ENCODE data around the gene SSTR3. TPM values are rescaled to one million over a fixed set of nuclear protein-coding genes. Genes with fewer than 3 reads are reported as not detected.

The SSTR3 gene
- total and polyA plus RNA-seq, 2 of the 4 experiments (the other 2 are of a cell fraction): under 0.01 to 0.07 TPM

DNA sequence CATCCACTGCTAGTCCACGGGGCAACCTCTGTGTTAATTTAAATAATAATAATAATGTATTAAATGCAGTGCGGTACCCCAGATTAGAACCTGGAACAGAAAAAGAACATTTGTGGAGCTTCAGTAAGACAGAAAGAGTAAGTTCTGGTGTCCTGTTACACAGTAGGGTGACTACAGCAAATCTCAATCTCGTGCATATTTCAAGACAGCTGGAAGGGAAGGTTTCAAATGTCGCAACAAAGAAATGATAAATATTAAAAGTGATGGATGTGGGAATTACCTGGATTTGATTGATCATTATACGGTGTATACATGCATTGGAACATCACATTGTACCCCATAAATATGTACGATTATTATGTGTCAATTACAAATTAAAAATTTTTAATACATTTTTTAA, 33.5 kb upstream of the SSTR3 start:
- Histone ChIP-seq H3K56ac (ENCODE audit: extremely low read depth, insufficient read depth, low read length) (no peak overlapping the region), H2BK20ac (ENCODE audit: low read depth, low read length) (no peak overlapping the region), H2AK9ac (replicated peaks; ENCODE audit: low read depth, low read length, poor library complexity) (no peak overlapping the region), H3K9me3 (ENCODE audit: control insufficient read depth, insufficient read depth, low read length) (no peaks in the 10 kb centered on the region), H3K4me2 (ENCODE audit: low read depth, low read length) (no peak overlapping the region), H3K4ac (ENCODE audit: low read depth, low read length) (no peak overlapping the region), H4K8ac (ENCODE audit: low read depth in 2 of 2, low read length in 2 of 2) (no peak overlapping the region), H3K36me3 (ENCODE audit: control insufficient read depth, insufficient read depth, low read length) (no peaks in the 10 kb centered on the region), H3K79me1 (ENCODE audit: low read depth in 1 of 2, low read length in 2 of 2) (peaks cover 8 to 21% of the 10 kb centered on the region in 2 experiments; a peak in 3 of 4 replicates), H2AFZ (replicated peaks; ENCODE audit: low read length, poor library complexity) (no peak overlapping the region), H3K9me1 (ENCODE audit: insufficient read depth, low read length) (peaks cover 3% of the 10 kb centered on the region), H3K27ac (ENCODE audit: insufficient read depth, low read length) (no peak overlapping the region), H3K23ac (ENCODE audit: low read depth, low read length) (no peak overlapping the region), H3K4me1 (ENCODE audit: control insufficient read depth, insufficient read depth, low read length) (peaks cover 14% of the 10 kb centered on the region), H2BK120ac (ENCODE audit: low read depth, low read length) (no peak overlapping the region), H3K9ac (ENCODE audit: low read depth, low read length) (no peak overlapping the region), H4K5ac (ENCODE audit: low read depth, low read length) (no peak overlapping the region), H4K91ac (ENCODE audit: insufficient read depth, low read depth, low read length) (no peak overlapping the region), H2BK5ac (ENCODE audit: low read depth, low read length, poor library complexity, severe bottlenecking) (no peak overlapping the region), H3K4me3 (ENCODE audit: insufficient read depth, low read depth, low read length) (no peak overlapping the region), H3K14ac (replicated peaks; ENCODE audit: low read depth, low read length) (no peak overlapping the region), H2AK5ac (ENCODE audit: low read depth, low read length) (no peak overlapping the region), H3K27me3 (ENCODE audit: control insufficient read depth, insufficient read depth, low read length) (no peaks in the 10 kb centered on the region), H4K20me1 (ENCODE audit: insufficient read depth, low read length) (no peaks in the 10 kb centered on the region), H3K18ac (ENCODE audit: low read depth, low read length) (no peak overlapping the region), H2BK15ac (ENCODE audit: low read depth, low read length) (no peak overlapping the region)
- no TSS peak for BruUV-seq (replicated peaks)
- dilution Hi-C loops (cut with HindIII; ENCODE audit: low sequenced_read_pairs, unreplicated experiment): no loop called here
- intact Hi-C loops (cut with micrococcal nuclease): no loop called here
- DNase-seq (peak; percentile 37), ATAC-seq (ENCODE audit: low read depth) (no peak)
- POLR2A ChIA-PET (ENCODE audit: unreplicated experiment): no interaction called here
- 0% methylated on average over 1 of the region's 6 CpGs; no CpG with 5 or more reads in 1 of the 2 experiments for WGBS, 2 experiments (ENCODE audit: extremely low coverage in 2 of 2, insufficient read length in 1 of 2)
- CTCF ChIA-PET: no interaction called here
- peak; percentile 54; the same call in 1 of the 2 replicates for TF ChIP-seq CEBPB (IDR thresholded peaks at IDR 0.05; ENCODE audit: low read depth, low read length)
- TF ChIP-seq, protein P1, sequence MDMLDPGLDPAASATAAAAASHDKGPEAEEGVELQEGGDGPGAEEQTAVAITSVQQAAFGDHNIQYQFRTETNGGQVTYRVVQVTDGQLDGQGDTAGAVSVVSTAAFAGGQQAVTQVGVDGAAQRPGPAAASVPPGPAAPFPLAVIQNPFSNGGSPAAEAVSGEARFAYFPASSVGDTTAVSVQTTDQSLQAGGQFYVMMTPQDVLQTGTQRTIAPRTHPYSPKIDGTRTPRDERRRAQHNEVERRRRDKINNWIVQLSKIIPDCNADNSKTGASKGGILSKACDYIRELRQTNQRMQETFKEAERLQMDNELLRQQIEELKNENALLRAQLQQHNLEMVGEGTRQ (IDR thresholded peaks at IDR 0.05; ENCODE audit: low read depth, low read length): no peak
- in situ Hi-C loops (cut with MboI; ENCODE audit: low sequenced_read_pairs): no loop called here
